ENCODE data around the gene AGBL2.
"Not testable (repeated sequence)": the region's sequence is repeated elsewhere in the genome, so short reads cannot be mapped to it uniquely, and the experiment has no call there.

The AGBL2 gene

DNA sequence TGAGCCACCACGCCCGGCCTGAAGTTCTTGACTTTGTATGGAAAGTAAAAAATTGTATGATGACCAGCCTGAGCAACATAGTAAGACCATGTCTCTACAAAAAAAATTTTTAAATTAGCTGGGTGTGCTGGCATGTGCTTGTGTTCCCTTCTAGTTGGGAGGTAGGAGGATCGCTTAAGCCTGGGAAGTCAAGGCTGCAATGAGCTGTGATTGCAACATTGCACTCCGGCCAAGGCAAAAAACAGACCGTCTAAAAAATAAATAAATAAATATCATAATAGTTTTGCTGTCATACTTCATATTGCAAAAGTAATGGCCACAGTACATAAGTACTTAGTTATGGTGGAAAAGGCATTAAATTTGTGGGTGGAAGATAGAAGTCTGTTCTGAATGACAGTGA is 3.4 kb downstream of the AGBL2 start:
- Histone ChIP-seq H3K4me1 (ENCODE audit: control insufficient read depth in 1 of 2, insufficient read depth in 1 of 2, low read depth in 1 of 2, low read length in 1 of 2) (peaks cover 15 to 16% of the 10 kb centered on the region in 2 experiments), H3K4me3 (ENCODE audit: low read depth in 1 of 2, low read length in 1 of 2) (no peak overlapping the region), H3K27me3 (no peaks in the 10 kb centered on the region), H3K27ac (no peak overlapping the region), H3K36me3 (no peaks in the 10 kb centered on the region), H3K9me3 (no peaks in the 10 kb centered on the region)
- TF ChIP-seq, protein P1, sequence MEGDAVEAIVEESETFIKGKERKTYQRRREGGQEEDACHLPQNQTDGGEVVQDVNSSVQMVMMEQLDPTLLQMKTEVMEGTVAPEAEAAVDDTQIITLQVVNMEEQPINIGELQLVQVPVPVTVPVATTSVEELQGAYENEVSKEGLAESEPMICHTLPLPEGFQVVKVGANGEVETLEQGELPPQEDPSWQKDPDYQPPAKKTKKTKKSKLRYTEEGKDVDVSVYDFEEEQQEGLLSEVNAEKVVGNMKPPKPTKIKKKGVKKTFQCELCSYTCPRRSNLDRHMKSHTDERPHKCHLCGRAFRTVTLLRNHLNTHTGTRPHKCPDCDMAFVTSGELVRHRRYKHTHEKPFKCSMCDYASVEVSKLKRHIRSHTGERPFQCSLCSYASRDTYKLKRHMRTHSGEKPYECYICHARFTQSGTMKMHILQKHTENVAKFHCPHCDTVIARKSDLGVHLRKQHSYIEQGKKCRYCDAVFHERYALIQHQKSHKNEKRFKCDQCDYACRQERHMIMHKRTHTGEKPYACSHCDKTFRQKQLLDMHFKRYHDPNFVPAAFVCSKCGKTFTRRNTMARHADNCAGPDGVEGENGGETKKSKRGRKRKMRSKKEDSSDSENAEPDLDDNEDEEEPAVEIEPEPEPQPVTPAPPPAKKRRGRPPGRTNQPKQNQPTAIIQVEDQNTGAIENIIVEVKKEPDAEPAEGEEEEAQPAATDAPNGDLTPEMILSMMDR (IDR thresholded peaks at IDR 0.05) = no peak

DNA sequence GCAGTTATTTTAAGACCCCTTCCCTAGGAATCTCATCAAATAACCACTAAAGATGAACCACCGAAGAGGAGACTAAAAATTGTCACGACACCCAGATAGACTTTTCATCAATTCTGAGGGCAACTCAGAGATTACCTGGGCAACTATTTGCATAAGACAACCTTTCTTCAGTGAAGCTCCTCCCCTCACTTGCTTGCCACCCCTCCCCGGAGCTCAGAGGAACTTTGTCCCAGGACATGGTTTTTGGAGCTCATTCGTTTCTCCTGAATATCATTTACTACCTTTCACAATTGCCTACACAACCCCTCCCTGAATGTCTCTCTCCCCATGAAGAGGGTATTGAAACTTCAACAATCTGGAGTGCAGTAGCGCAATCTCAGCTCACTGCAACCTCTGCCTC is 3.9 kb downstream of the AGBL2 start:
- Histone ChIP-seq H3K9me3 (no peaks in the 10 kb centered on the region), H3K27ac (no peak overlapping the region), H3K36me3 (no peaks in the 10 kb centered on the region), H3K27me3 (no peaks in the 10 kb centered on the region), H3K4me1 (ENCODE audit: control insufficient read depth in 1 of 2, insufficient read depth in 1 of 2, low read depth in 1 of 2, low read length in 1 of 2) (peaks cover 15 to 16% of the 10 kb centered on the region in 2 experiments), H3K4me3 (ENCODE audit: low read depth in 1 of 2, low read length in 1 of 2) (no peak overlapping the region)
- TF ChIP-seq, protein P1 (IDR thresholded peaks at IDR 0.05) = no peak

DNA sequence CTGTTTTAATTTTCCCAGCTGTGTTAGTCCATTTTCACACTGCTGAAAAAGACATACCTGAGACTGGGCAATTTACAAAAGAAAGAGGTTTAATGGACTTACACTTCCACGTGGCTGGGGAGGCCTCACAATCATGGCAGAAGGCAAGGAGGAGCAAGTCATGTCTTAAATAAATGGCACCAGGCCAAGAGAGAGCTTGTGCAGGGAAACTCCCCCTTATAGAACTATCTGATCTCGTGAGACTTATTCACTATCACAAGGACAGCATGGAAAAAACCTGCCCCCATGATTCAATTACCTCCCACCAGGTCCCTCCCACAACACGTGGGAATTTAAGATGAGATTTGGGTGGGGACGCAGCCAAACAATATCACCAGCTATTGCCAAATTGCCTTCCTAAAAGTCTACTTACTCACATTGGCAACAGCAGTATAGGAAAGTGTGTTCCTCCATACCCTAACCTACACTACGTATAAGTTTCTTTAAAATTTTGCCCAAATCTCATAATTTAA is 7.8 kb downstream of the AGBL2 start:
- H3K9me3 ChIP-seq; H3K27ac ChIP-seq; H3K36me3 ChIP-seq; H3K4me3 ChIP-seq (ENCODE audit: low read depth in 1 of 2, low read length in 1 of 2); H3K27me3 ChIP-seq; H3K4me1 ChIP-seq (ENCODE audit: control insufficient read depth in 1 of 2, insufficient read depth in 1 of 2, low read depth in 1 of 2, low read length in 1 of 2): not testable (repeated sequence)

- no peak overlapping the region for H3K4me3 ChIP-seq (ENCODE audit: low read depth in 1 of 2, low read length in 1 of 2)
- H3K4me1 ChIP-seq (ENCODE audit: control insufficient read depth in 1 of 2, insufficient read depth in 1 of 2, low read depth in 1 of 2, low read length in 1 of 2) = no peaks in the 10 kb centered on the region
- TF ChIP-seq, protein P1 (IDR thresholded peaks at IDR 0.05) = no peak
- no peaks in the 10 kb centered on the region for H3K9me3 ChIP-seq
- no peak overlapping the region for H3K27ac ChIP-seq
- no peaks in the 10 kb centered on the region for H3K36me3 ChIP-seq
- no peaks in the 10 kb centered on the region for H3K27me3 ChIP-seq
These were observed 9.4 kb downstream of the AGBL2 start for GRCh38 chr11:47705721-47706120.

DNA sequence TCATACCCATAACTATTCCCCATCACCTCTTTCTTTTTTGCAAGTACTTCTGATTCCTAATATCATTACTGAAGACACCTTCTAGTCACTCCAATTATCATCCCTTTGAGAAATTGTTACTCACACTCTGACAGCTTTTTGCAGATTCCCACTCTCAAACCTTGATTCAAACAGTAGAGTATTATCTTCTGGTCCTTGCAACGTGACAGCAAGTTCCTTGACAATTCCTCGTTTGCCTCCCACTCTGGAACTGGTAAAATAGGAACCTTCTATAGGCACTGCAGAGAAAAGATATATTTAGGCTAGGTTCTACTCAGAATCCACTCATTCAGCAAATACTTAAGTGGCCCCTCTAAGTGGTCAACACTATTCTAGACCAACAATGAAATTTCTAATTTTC is 23.2 kb downstream of the AGBL2 start:
- Histone ChIP-seq H3K9me3 (no peaks in the 10 kb centered on the region), H3K4me3 (ENCODE audit: low read depth in 1 of 2, low read length in 1 of 2) (no peak overlapping the region), H3K36me3 (no peaks in the 10 kb centered on the region), H3K27ac (no peak overlapping the region), H3K4me1 (ENCODE audit: control insufficient read depth in 1 of 2, insufficient read depth in 1 of 2, low read depth in 1 of 2, low read length in 1 of 2) (peaks cover 0 to 6% of the 10 kb centered on the region in 2 experiments), H3K27me3 (no peaks in the 10 kb centered on the region)
- TF ChIP-seq, protein P1 (IDR thresholded peaks at IDR 0.05) = no peak

DNA sequence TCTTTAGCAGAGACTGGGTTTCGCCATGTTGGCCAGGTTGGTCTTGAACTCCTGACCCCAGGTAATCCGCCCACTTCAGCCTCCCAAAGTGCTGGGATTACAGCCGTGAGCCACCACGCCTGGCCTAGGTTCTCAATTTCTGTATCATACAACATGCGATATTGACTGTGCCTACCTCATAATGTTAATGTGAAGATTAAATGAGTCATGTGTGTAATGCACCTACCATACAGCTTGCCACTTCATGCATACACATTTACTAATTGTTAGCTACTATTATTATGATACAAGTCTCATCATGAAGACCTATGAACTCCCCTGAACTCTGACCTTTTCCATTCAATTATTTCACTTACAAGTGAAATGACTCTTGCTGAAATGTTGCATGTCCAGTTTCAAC is 25.7 kb downstream of the AGBL2 start:
- Histone ChIP-seq H3K27me3 (no peaks in the 10 kb centered on the region), H3K4me1 (ENCODE audit: control insufficient read depth in 1 of 2, insufficient read depth in 1 of 2, low read depth in 1 of 2, low read length in 1 of 2) (peaks cover 0 to 6% of the 10 kb centered on the region in 2 experiments), H3K9me3 (no peaks in the 10 kb centered on the region), H3K27ac (no peak overlapping the region), H3K4me3 (ENCODE audit: low read depth in 1 of 2, low read length in 1 of 2) (no peak overlapping the region), H3K36me3 (no peaks in the 10 kb centered on the region)
- TF ChIP-seq, protein P1 (IDR thresholded peaks at IDR 0.05) = no peak
